ENCODE measurements around the gene SNX27.

SNX27 gene

DNA sequence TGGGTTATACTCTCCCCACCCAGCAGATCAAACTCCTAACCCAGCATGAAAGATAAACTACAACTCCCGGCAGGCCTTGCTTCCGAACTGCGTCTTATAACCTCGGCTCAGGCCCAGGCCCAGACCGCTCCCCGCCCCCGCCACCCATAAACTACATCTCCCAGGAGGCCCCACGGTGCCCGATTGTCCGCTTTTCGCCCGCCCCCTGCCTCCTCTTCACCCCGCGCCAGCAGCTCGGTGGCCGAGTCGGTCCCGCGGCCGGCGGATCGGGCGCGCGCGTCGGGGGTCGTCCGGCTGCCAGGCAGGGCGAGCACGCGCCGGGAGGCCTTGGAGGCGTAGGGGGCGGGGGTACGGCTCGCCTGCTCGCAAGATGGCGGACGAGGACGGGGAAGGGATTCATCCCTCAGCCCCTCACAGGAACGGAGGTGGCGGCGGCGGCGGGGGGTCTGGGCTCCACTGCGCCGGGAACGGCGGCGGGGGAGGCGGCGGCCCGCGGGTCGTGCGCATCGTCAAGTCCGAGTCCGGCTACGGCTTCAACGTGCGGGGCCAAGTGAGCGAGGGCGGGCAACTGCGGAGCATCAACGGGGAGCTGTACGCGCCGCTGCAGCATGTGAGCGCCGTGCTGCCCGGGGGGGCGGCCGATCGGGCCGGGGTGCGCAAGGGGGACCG, at the start of gene SNX27 (continued):
- TF ChIP-seq RBAK (tag by site-specific recombination; IDR thresholded peaks at IDR 0.05) (no peak), ZNF560 (tag by site-specific recombination; IDR thresholded peaks at IDR 0.05; ENCODE audit: borderline replicate concordance) (no peak), ZIC2 (tag by site-specific recombination; IDR thresholded peaks at IDR 0.05) (0 out of 2 replicates have a peak, but pooled peaks have one; percentile 44), ZNF426 (tag by site-specific recombination; IDR thresholded peaks at IDR 0.05) (no peak), ZNF341 (tag by site-specific recombination; IDR thresholded peaks at IDR 0.05; ENCODE audit: low read depth) (no peak), YY1 (tag by site-specific recombination; IDR thresholded peaks at IDR 0.05) (peak; percentile 85), ZXDB (tag by site-specific recombination; IDR thresholded peaks at IDR 0.05) (peak; percentile 12; the same call in 1 of the 2 replicates), ZNF654 (tag by site-specific recombination; IDR thresholded peaks at IDR 0.05; ENCODE audit: low read depth) (no peak), MZF1 (tag by site-specific recombination; IDR thresholded peaks at IDR 0.05; ENCODE audit: borderline replicate concordance) (no peak; the same call in 1 of the 2 replicates), ZNF707 (tag by site-specific recombination; IDR thresholded peaks at IDR 0.05) (no peak), TRIM28 (IDR thresholded peaks at IDR 0.05; ENCODE audit: borderline replicate concordance, low read length) (no peak), ZNF354C (tag by site-specific recombination; IDR thresholded peaks at IDR 0.05; ENCODE audit: borderline replicate concordance, low read depth) (no peak), ZNF530 (tag by site-specific recombination; IDR thresholded peaks at IDR 0.05; ENCODE audit: low read depth) (no peak), ZNF138 (tag by site-specific recombination; IDR thresholded peaks at IDR 0.05; ENCODE audit: borderline replicate concordance) (no peak), ZSCAN23 (tag by site-specific recombination; IDR thresholded peaks at IDR 0.05) (no peak), ZNF416 (tag by site-specific recombination; IDR thresholded peaks at IDR 0.05) (no peak), ZNF521 (tag by site-specific recombination; IDR thresholded peaks at IDR 0.05) (no peak), ZNF184 (tag by site-specific recombination; IDR thresholded peaks at IDR 0.05) (no peak; the same call in 1 of the 2 replicates), HOXC10 (CRISPR knock-in tag; IDR thresholded peaks at IDR 0.05) (no peak), ZNF626 (tag by site-specific recombination; IDR thresholded peaks at IDR 0.05) (no peak), ZNF548 (tag by site-specific recombination; IDR thresholded peaks at IDR 0.05) (no peak), ZNF175 (tag by site-specific recombination; IDR thresholded peaks at IDR 0.05) (no peak)
- TF ChIP-seq, protein P1, sequence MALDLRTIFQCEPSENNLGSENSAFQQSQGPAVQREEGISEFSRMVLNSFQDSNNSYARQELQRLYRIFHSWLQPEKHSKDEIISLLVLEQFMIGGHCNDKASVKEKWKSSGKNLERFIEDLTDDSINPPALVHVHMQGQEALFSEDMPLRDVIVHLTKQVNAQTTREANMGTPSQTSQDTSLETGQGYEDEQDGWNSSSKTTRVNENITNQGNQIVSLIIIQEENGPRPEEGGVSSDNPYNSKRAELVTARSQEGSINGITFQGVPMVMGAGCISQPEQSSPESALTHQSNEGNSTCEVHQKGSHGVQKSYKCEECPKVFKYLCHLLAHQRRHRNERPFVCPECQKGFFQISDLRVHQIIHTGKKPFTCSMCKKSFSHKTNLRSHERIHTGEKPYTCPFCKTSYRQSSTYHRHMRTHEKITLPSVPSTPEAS (tag by site-specific recombination; IDR thresholded peaks at IDR 0.05), result no peak
- TF ChIP-seq, protein P2, sequence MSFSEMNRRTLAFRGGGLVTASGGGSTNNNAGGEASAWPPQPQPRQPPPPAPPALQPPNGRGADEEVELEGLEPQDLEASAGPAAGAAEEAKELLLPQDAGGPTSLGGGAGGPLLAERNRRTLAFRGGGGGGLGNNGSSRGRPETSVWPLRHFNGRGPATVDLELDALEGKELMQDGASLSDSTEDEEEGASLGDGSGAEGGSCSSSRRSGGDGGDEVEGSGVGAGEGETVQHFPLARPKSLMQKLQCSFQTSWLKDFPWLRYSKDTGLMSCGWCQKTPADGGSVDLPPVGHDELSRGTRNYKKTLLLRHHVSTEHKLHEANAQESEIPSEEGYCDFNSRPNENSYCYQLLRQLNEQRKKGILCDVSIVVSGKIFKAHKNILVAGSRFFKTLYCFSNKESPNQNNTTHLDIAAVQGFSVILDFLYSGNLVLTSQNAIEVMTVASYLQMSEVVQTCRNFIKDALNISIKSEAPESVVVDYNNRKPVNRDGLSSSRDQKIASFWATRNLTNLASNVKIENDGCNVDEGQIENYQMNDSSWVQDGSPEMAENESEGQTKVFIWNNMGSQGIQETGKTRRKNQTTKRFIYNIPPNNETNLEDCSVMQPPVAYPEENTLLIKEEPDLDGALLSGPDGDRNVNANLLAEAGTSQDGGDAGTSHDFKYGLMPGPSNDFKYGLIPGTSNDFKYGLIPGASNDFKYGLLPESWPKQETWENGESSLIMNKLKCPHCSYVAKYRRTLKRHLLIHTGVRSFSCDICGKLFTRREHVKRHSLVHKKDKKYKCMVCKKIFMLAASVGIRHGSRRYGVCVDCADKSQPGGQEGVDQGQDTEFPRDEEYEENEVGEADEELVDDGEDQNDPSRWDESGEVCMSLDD (tag by site-specific recombination; IDR thresholded peaks at IDR 0.05), result no peak
- TF ChIP-seq, protein P3, sequence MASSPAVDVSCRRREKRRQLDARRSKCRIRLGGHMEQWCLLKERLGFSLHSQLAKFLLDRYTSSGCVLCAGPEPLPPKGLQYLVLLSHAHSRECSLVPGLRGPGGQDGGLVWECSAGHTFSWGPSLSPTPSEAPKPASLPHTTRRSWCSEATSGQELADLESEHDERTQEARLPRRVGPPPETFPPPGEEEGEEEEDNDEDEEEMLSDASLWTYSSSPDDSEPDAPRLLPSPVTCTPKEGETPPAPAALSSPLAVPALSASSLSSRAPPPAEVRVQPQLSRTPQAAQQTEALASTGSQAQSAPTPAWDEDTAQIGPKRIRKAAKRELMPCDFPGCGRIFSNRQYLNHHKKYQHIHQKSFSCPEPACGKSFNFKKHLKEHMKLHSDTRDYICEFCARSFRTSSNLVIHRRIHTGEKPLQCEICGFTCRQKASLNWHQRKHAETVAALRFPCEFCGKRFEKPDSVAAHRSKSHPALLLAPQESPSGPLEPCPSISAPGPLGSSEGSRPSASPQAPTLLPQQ (tag by site-specific recombination; IDR thresholded peaks at IDR 0.05), result peak; percentile 44
- TF ChIP-seq, protein P4, sequence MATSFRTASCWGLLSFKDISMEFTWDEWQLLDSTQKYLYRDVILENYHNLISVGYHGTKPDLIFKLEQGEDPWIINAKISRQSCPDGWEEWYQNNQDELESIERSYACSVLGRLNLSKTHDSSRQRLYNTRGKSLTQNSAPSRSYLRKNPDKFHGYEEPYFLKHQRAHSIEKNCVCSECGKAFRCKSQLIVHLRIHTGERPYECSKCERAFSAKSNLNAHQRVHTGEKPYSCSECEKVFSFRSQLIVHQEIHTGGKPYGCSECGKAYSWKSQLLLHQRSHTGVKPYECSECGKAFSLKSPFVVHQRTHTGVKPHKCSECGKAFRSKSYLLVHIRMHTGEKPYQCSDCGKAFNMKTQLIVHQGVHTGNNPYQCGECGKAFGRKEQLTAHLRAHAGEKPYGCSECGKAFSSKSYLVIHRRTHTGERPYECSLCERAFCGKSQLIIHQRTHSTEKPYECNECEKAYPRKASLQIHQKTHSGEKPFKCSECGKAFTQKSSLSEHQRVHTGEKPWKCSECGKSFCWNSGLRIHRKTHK (tag by site-specific recombination; IDR thresholded peaks at IDR 0.05), result no peak
- TF ChIP-seq, protein P5, sequence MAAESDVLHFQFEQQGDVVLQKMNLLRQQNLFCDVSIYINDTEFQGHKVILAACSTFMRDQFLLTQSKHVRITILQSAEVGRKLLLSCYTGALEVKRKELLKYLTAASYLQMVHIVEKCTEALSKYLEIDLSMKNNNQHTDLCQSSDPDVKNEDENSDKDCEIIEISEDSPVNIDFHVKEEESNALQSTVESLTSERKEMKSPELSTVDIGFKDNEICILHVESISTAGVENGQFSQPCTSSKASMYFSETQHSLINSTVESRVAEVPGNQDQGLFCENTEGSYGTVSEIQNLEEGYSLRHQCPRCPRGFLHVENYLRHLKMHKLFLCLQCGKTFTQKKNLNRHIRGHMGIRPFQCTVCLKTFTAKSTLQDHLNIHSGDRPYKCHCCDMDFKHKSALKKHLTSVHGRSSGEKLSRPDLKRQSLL (tag by site-specific recombination; IDR thresholded peaks at IDR 0.05), result no peak
- TF ChIP-seq, protein P6, sequence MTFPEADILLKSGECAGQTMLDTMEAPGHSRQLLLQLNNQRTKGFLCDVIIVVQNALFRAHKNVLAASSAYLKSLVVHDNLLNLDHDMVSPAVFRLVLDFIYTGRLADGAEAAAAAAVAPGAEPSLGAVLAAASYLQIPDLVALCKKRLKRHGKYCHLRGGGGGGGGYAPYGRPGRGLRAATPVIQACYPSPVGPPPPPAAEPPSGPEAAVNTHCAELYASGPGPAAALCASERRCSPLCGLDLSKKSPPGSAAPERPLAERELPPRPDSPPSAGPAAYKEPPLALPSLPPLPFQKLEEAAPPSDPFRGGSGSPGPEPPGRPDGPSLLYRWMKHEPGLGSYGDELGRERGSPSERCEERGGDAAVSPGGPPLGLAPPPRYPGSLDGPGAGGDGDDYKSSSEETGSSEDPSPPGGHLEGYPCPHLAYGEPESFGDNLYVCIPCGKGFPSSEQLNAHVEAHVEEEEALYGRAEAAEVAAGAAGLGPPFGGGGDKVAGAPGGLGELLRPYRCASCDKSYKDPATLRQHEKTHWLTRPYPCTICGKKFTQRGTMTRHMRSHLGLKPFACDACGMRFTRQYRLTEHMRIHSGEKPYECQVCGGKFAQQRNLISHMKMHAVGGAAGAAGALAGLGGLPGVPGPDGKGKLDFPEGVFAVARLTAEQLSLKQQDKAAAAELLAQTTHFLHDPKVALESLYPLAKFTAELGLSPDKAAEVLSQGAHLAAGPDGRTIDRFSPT (tag by site-specific recombination; IDR thresholded peaks at IDR 0.05), result no peak
- TF ChIP-seq, protein P7, sequence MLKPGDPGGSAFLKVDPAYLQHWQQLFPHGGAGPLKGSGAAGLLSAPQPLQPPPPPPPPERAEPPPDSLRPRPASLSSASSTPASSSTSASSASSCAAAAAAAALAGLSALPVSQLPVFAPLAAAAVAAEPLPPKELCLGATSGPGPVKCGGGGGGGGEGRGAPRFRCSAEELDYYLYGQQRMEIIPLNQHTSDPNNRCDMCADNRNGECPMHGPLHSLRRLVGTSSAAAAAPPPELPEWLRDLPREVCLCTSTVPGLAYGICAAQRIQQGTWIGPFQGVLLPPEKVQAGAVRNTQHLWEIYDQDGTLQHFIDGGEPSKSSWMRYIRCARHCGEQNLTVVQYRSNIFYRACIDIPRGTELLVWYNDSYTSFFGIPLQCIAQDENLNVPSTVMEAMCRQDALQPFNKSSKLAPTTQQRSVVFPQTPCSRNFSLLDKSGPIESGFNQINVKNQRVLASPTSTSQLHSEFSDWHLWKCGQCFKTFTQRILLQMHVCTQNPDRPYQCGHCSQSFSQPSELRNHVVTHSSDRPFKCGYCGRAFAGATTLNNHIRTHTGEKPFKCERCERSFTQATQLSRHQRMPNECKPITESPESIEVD (tag by site-specific recombination; IDR thresholded peaks at IDR 0.05), result no peak
